Progenitor cell of endocrine pancreas (in vitro differentiated cells): ENCODE measurements around the gene RNASE12. TPM values are rescaled to one million over a fixed set of nuclear protein-coding genes. Genes with fewer than 3 reads are reported as not detected.
A peak's percentile ranks its signal among the peaks of the same experiment; 100 is the strongest.

Experiments
- DNase-seq: peaks from one replicate; pipeline ENCODE4 v3.0.0; 2021; ENCODE audit warnings: low spot score; ENCODE audit not compliant: unreplicated experiment
- H3K27ac Mint-ChIP-seq: 2 replicates; pipeline ENCODE4 v1.8.0; 2021; ENCODE audit warnings: mild to moderate bottlenecking, moderate library complexity, mixed read lengths
- H3K27me3 Mint-ChIP-seq: 2 replicates; pipeline ENCODE4 v1.8.0; 2021; ENCODE audit warnings: mixed read lengths
- H3K36me3 Mint-ChIP-seq: 2 replicates; pipeline ENCODE4 v1.8.0; 2022; ENCODE audit warnings: mixed read lengths; ENCODE audit not compliant: insufficient read depth
- H3K4me1 Mint-ChIP-seq: 2 replicates; pipeline ENCODE4 v1.8.0; 2021; ENCODE audit warnings: low read depth, mixed read lengths
- H3K4me3 Mint-ChIP-seq: 2 replicates; pipeline ENCODE4 v1.8.0; 2021; ENCODE audit warnings: low read depth, mild to moderate bottlenecking, moderate library complexity, mixed read lengths
- H3K9me3 Mint-ChIP-seq: 2 replicates; pipeline ENCODE4 v1.8.0; 2021; ENCODE audit warnings: low read depth, mixed read lengths
- total RNA-seq: library from RNA; stranded (reverse); gene quantifications from 2 replicates; pipeline ENCODE4 v1.2.1, GENCODE V29; 2021
- TF ChIP-seq, protein P1 (sequence below): fragments of 200-600 bp; sonication (generic); IDR thresholded peaks from one replicate; pipeline ENCODE4 v1.5.0; 2021; ENCODE audit warnings: antibody characterized with exemption, mild to moderate bottlenecking; ENCODE audit not compliant: unreplicated experiment

Gene RNASE12
- total RNA-seq, 1 donor from 2014 or later, result not detected

DNA sequence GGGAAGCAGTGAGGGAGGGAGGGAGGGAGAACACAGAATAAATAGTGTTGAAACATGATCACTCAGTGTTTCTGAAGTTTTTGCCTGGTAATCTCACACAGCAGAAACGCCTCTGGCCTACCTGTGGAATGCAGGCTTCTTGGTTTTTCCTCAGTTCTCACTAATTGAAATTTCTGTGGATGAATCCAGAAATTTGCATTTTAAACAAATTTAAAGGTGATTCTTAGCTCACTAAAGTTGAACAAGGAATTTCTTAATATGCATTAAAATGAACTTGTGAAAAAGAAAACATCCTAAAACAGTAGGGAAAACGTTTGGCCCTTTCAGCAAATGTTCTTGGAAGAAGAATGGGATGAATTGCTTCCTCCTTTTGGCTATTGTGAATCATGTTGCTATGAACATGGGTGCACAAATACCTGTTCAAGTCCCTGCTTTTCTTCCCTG lies 31.7 kb downstream of the RNASE12 start:
- Mint-ChIP-seq H3K9me3 (no peaks in the 10 kb centered on the region), H3K4me1 (peaks cover 21% of the 10 kb centered on the region), H3K36me3 (no peaks in the 10 kb centered on the region), H3K4me3 (no peak overlapping the region), H3K27me3 (no peaks in the 10 kb centered on the region), H3K27ac (peak overlapping the region; percentile 25)
- TF ChIP-seq, protein P1, sequence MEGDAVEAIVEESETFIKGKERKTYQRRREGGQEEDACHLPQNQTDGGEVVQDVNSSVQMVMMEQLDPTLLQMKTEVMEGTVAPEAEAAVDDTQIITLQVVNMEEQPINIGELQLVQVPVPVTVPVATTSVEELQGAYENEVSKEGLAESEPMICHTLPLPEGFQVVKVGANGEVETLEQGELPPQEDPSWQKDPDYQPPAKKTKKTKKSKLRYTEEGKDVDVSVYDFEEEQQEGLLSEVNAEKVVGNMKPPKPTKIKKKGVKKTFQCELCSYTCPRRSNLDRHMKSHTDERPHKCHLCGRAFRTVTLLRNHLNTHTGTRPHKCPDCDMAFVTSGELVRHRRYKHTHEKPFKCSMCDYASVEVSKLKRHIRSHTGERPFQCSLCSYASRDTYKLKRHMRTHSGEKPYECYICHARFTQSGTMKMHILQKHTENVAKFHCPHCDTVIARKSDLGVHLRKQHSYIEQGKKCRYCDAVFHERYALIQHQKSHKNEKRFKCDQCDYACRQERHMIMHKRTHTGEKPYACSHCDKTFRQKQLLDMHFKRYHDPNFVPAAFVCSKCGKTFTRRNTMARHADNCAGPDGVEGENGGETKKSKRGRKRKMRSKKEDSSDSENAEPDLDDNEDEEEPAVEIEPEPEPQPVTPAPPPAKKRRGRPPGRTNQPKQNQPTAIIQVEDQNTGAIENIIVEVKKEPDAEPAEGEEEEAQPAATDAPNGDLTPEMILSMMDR, result no peak
- DNase-seq, result no peak

DNA sequence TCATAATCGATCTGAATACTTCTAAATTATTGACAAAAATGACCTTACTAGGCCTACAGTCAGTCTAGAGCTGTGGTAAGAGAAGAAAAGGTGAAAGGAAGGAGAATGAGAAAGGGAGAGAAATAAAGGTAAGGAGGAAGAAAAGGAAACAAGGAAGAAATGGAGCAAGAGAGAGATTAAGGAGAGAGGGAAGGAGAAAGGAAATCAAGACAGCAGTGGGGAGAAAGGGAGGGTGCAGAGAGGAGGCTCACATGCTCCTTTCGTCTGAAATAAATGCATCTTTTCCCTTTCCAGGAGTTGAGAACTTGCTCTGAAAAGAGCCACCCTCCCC lies 34.0 kb downstream of the RNASE12 start:
- peak overlapping the region; percentile 44 for H3K27ac Mint-ChIP-seq
- H3K9me3 Mint-ChIP-seq, result no peaks in the 10 kb centered on the region
- H3K27me3 Mint-ChIP-seq, result no peaks in the 10 kb centered on the region
- TF ChIP-seq, protein P1, result no peak
- no peak overlapping the region for H3K4me3 Mint-ChIP-seq
- no peaks in the 10 kb centered on the region for H3K36me3 Mint-ChIP-seq
- peaks cover 21% of the 10 kb centered on the region for H3K4me1 Mint-ChIP-seq
- no peak for DNase-seq

DNA sequence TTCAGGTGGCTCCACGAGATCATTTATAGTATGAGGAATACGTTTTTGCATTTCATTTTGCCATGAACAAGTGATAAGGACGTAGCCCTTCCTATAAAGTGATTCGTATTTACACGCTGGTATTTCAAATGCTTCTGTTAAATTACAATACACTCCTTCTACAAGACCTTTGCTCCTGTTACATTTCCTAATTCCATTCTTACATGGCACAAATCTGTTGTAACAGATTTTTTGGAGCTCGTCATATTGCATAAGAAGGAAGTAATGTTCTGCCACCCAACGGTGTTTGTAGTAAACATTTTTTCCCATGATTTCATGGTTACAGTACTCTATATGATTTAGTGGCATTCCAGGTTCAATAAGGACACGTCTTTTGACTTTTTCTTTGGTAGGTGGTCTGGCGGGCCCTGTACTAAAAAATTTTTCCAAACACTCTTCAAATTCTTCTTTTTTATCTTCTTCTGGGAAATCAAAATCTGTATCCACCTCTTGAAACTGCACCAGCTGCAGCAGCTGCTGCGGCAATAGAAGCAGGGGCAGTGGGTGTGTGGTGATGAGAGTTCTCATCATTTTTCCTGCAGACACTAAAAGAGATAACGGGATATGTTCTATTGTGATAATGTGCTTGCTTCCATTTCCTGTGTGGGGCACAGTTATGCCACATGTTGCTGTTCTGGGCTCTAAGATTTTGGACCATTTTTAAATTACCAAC lies 34.5 kb downstream of the RNASE12 start:
- H3K36me3 Mint-ChIP-seq, result no peaks in the 10 kb centered on the region
- no peaks in the 10 kb centered on the region for H3K27me3 Mint-ChIP-seq
- H3K4me3 Mint-ChIP-seq, result no peak overlapping the region
- TF ChIP-seq, protein P1, result no peak
- no peaks in the 10 kb centered on the region for H3K9me3 Mint-ChIP-seq
- DNase-seq, result no peak
- H3K27ac Mint-ChIP-seq, result peak overlapping the region; percentile 44
- H3K4me1 Mint-ChIP-seq, result peaks cover 21% of the 10 kb centered on the region

DNA sequence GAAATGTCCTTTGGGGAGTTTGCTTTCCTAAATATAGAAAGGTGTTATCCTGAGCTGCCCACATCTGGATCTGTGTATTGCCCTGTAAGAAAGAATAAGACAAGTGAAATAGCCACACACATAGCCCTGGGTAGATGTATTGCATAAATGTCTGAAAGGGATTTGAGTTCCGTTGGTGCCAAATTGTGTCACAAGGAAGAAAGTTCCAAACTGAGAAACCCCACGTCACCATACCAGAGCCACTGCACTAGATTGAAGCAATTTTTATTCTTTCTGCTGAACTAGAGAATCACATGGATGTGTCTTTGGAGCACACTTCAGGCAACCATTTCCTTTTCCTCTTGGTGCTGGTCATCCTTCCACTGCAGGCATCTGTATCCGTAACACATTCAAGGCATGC lies 35.3 kb downstream of the RNASE12 start:
- Mint-ChIP-seq H3K4me1 (peaks cover 21% of the 10 kb centered on the region), H3K4me3 (no peak overlapping the region)

DNA sequence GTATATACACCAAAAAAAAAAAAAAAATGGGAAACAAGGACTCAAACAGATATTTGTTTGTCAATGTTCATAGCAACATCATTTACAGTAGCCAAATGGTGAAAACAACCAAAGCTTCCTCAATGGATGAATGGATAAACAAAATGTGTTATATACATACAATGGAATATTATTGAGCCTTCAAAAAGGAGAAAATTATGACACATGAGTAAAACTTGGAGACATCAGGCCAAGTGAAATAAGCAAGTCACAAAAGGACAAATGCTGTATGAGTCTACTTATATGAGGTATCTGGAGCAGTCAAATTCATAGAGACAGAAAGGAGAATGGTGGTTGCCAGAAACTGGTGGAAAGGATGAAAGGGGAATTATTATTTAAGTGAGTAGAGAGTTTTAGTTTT lies 38.2 kb downstream of the RNASE12 start:
- no peak for DNase-seq
- no peaks in the 10 kb centered on the region for H3K9me3 Mint-ChIP-seq
- no peaks in the 10 kb centered on the region for H3K27me3 Mint-ChIP-seq
- H3K27ac Mint-ChIP-seq, result no peak overlapping the region
- H3K4me3 Mint-ChIP-seq, result no peak overlapping the region
- TF ChIP-seq, protein P1, result no peak
- no peaks in the 10 kb centered on the region for H3K36me3 Mint-ChIP-seq
- H3K4me1 Mint-ChIP-seq, result peaks cover 11% of the 10 kb centered on the region

More for the DNA sequence above, 35.3 kb downstream of the RNASE12 start:
- no peaks in the 10 kb centered on the region for H3K27me3 Mint-ChIP-seq
- no peaks in the 10 kb centered on the region for H3K36me3 Mint-ChIP-seq
- no peak overlapping the region for H3K27ac Mint-ChIP-seq
- DNase-seq, result no peak
- TF ChIP-seq, protein P1, result no peak
- H3K9me3 Mint-ChIP-seq, result no peaks in the 10 kb centered on the region
